Right lung (tissue), 10 donors: ENCODE data around the gene GALNT3. TPM values are rescaled to one million over a fixed set of nuclear protein-coding genes. Genes with fewer than 3 reads are reported as not detected.

Source experiments
- DNase-seq, 2 donors: peaks; one replicate each; pipeline ENCODE4 v3.0.0-alpha.2; 2013
- long read RNA-seq, 8 donors: transcript quantifications; one replicate each; lab custom pipeline, GENCODE V29; 2026
- polyA plus RNA-seq, 5 donors: library from polyadenylated mRNA; unstranded; fragments of 120-200 nt; gene quantifications; one replicate each; pipeline versions ENCODE4 v1.2.1 to v1.2.3, GENCODE V29; 2013; ENCODE audit warnings: inconsistent platforms in 1 of 5, low replicate concordance in 1 of 5; ENCODE audit not compliant: insufficient read length in 5 of 5, insufficient read depth in 1 of 5

Gene GALNT3
- 10 to 100 TPM; 22.4 to 33.4 (median 26.1) TPM for polyA plus RNA-seq
- long read RNA-seq, donor 1, partial matches to known transcripts = 0 of 4 reads
- long read RNA-seq, donor 1, other reads (novel, unspliced or antisense) = 0 of 4 reads
- long read RNA-seq, donor 2, partial matches to known transcripts = 0 of 2 reads
- long read RNA-seq, donor 2, other reads (novel, unspliced or antisense) = 0 of 2 reads
- long read RNA-seq, donor 3, partial matches to known transcripts = 0 of 2 reads
- long read RNA-seq, donor 3, other reads (novel, unspliced or antisense) = 0 of 2 reads
- long read RNA-seq, donor 4, partial matches to known transcripts = 0 of 3 reads
- long read RNA-seq, donor 4, other reads (novel, unspliced or antisense) = 0 of 3 reads
- long read RNA-seq, donor 5, partial matches to known transcripts = 0 of 1 reads
- long read RNA-seq, donor 5, other reads (novel, unspliced or antisense) = 0 of 1 reads
- long read RNA-seq, donor 6, partial matches to known transcripts = 20 of 24 reads
- long read RNA-seq, donor 6, other reads (novel, unspliced or antisense) = 0 of 24 reads
- long read RNA-seq, donor 7, partial matches to known transcripts = 11 of 14 reads
- long read RNA-seq, donor 7, other reads (novel, unspliced or antisense) = 0 of 14 reads
- long read RNA-seq, donor 8, partial matches to known transcripts = 0 of 1 reads
- long read RNA-seq, donor 8, other reads (novel, unspliced or antisense) = 0 of 1 reads

GRCh38 chr2:165793779-165794535 lies at the start of gene GALNT3:
Gene GALNT3 (minus strand): TSS chr2:165794247. CDS start chr2:165770700, 23,547 bp downstream.
- DNase-seq = peak; percentile 65 to 69

GRCh38 chr2:165843351-165843750 lies 49.3 kb upstream of the GALNT3 start:
- DNase-seq = no peak

- no peak for DNase-seq
Measured at GRCh38 chr2:165840333-165840958, 46.4 kb upstream of the GALNT3 start.

DNA sequence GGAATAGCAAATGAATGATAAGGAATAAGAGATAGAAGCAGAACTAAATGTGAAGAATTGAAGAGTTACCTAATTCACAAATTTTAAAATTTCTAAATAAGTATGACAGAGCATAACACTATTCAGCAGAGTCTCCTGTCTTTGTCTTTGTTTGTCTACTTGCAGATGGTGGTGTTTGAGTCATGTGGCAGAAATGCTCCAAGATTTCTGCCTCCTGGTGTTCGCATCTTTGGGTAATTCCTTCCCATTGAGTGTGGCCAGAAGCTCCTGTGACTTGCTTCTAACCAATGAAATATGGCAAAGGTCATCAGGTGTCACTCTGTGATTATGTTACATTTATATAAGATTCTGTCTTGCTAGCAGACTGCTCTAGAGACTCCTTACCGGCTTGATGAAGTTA lies 45.6 kb upstream of the GALNT3 start:
- DNase-seq = no peak

DNA sequence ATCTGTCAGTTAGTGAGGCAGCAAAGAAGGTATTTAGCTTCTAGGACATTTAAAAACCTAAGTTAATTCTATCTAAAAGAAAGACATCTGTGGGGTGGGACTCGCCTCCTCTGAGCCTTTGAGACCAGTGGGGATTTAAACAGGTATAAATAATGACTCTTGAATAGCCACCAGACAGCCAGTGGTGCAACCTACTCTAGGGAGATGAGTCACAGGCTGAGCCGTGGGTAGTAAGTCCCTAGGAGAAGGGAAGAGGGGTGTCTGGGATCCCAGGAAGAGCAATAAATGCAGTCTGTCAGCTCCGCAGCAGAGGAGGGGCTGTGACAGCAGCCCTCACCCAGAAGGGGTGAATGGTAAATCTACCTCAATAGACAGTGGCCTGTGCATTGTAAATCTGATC lies 43.1 kb upstream of the GALNT3 start:
- no peak for DNase-seq

- DNase-seq = no peak
Measured at GRCh38 chr2:165835363-165835762, 41.3 kb upstream of the GALNT3 start.

- no peak for DNase-seq
Measured at GRCh38 chr2:165833156-165833555, 39.1 kb upstream of the GALNT3 start.

DNA sequence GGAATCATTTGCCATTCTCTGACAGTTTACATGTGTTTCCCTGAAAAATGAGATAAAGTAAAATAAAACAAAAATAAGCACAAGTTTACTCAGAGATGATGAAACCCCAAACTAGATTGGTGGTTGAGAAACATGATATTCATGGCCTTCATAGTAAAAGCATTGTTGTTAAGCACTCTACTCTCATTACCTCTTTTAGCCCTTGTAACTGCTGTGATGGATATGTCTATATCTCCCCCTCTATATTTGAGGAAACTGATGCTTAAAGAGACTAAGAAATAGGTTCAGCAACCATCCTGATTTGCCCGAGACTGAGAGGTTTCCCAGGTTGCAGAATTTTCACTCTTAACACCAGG lies 33.9 kb upstream of the GALNT3 start:
- DNase-seq = no peak

DNA sequence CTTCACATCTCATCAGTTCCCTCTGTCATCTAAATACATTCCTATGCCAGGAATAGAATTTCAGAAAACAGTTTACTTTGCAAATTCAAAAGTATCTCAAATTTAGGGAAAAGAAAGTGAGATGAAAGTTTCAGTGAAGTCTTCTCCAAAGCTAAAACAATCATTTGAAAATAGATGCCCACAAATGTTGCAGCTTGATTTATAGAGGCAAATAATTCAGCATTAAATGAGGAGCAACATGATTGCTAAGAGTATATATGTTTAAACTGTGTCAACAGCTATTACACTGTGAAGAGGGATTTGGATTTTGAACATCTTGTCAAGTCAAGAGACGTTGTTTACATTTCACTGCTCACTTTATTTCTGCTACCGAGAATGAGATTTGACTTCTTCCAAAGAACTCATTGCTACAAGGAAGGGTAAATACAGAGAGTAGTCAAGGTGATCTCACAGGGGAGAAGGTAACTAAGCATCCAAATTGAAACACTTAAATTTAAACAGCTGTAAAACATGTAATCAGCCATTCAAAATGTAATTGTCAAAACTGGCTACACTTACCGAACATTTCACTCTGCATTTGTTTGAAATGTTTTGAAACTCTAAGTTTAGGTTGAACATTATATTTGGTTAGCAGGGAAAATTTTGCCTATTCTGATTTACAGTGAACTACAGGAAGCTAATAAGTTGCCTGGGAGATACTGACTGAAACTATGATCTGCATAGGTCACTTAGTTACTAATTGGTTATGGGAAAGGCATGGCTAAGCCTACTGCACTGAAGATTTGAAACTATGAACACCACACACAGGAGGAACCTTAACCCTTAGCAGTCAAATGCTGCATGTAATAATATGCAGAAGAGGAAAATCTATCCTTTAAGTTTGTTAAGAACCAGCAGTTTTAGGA lies 33.2 kb upstream of the GALNT3 start:
- DNase-seq = peak in 1 of 2 donors; percentile 15

DNA sequence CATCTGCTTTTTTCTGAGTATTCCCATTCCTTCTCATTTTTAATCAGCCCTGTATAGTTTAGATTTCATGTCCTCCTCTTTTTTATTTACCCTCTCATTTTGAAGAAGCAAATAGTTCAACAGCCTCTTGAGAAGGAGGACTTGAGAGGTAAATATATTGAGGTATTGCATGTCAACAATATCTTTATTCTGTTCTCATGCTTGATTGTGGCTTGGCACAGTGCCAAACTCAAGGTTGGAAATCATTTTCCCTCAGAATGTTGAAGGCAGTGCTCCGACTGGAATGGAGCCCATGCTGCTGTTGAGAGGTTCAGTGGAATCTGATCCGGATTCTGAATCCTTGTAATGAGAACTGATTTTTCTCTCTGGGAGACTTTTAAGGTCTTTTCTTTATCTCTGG lies 31.0 kb upstream of the GALNT3 start:
- DNase-seq = peak in 1 of 2 donors; percentile 33

- no peak for DNase-seq
Measured at GRCh38 chr2:165820296-165820695, 26.2 kb upstream of the GALNT3 start.

- DNase-seq = no peak
Measured at GRCh38 chr2:165818920-165819319, 24.9 kb upstream of the GALNT3 start.

GRCh38 chr2:165815299-165816141 lies 21.5 kb upstream of the GALNT3 start:
- no peak for DNase-seq

DNA sequence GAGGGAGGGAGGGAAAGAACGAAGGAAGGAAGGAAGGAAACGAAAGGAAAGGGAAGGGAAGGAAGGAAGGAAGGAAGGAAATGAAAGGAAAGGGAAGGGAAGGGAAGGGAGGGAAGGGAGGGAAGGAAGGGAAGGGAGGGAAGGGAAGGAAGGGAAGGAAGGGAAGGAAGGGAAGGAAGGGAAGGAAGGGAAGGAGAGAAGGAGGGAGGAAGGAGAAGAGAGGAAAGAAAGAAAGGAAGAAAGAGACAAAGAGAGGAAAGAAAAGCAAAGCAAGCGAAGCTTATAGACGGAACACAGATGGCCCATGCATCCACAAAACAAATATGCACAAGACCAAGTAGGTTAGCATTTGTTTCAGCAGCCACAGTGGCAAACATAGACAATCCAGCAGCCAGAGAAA lies 20.4 kb upstream of the GALNT3 start:
- no peak for DNase-seq

GRCh38 chr2:165811592-165812370 lies 17.7 kb upstream of the GALNT3 start:
- no peak for DNase-seq

DNA sequence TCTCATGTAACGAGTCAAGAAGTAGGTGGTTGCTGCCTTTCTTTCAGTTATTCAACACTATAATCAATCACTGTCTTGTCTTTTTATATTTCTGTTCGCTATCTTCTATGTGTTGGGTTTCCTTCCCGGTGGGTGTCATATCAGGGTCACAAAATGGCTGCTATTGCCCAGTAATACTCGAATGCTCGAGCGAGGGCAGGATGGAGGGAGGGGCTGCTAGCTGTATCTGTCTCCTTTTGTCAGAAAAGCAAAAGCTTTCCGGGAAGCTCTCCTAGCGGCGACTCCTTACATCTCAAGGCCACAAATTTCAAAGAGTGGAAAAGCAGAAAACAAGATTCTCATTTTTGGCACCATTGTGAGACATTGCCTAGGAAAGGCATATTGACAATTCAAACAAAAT lies 16.4 kb upstream of the GALNT3 start:
- no peak for DNase-seq

- no peak for DNase-seq
Measured at GRCh38 chr2:165804719-165805118, 10.7 kb upstream of the GALNT3 start.

DNA sequence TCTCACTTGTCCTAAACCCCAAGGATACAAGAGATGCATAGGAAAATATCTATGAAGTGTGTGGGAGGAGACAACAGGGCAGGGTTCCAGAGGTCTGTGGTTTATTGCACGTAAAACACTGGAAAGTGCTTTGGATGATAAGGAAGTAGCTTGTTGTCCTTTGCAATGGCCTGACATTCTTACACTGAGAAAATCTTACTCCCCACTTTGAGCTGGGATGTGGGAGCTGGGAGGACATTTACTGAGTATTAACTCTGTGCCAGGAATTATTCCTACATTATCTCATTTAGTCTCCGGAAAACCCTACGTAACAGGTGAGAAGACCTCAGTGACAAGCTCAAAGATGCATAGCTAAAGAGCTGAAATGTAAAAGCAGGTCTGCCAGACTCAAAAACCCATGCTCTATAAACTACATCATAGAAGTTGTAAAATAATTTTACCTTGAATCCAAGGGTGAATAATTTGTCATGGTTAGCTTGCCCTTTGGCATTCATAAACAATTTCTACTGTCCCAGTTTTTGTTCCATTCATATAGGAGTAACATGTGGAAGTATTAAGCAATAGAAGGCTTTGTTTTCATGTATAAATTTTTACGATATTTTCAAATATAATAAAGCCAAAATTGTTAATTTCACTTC lies 9.2 kb upstream of the GALNT3 start:
- no peak for DNase-seq

- DNase-seq = no peak
Measured at GRCh38 chr2:165801176-165801575, 7.1 kb upstream of the GALNT3 start.
